Measurements from ENCODE around the gene BCAM.

- TF ChIP-seq TAF1 (IDR thresholded peaks at IDR 0.05; ENCODE audit: borderline replicate concordance, insufficient read depth, low read length) (no peak), POLR2AphosphoS5 (IDR thresholded peaks at IDR 0.05; ENCODE audit: low read depth, low read length) (no peak), REST (IDR thresholded peaks at IDR 0.05; ENCODE audit: insufficient read depth in 1 of 2, low read depth in 2 of 2, low read length in 2 of 2) (no peak), SIN3A (IDR thresholded peaks at IDR 0.05; ENCODE audit: borderline replicate concordance, insufficient read depth, low read length) (no peak), FOXP2 (optimal IDR thresholded peaks at IDR 0.05; ENCODE audit: borderline replicate concordance, extremely low read depth, extremely low read length, insufficient read depth) (no peak)
Observed at GRCh38 chr19:44806291-44806690, 2.6 kb upstream of the BCAM start.
